K562 (cell line): Measurements from ENCODE around the gene JUND. TPM values are rescaled to one million over a fixed set of nuclear protein-coding genes. Genes with fewer than 3 reads are reported as not detected.

ENCODE experiments used
- CREB5 ChIP-seq: fragments of 250-450 bp; sonication (Bioruptor Pico); IDR thresholded peaks from 2 replicates; pipeline ENCODE4 v1.5.0; 2020; ENCODE audit warnings: mild to moderate bottlenecking
- CTBP1 ChIP-seq: fragments of 450-650 bp; IDR thresholded peaks from 2 replicates; pipeline ENCODE4 v1.6.1; 2016; ENCODE audit warnings: borderline replicate concordance
- E2F8 ChIP-seq: fragments of 450-650 bp; IDR thresholded peaks from 2 replicates; pipeline ENCODE4 v1.7.1; 2018; ENCODE audit warnings: mild to moderate bottlenecking, low read depth; ENCODE audit not compliant: partially characterized antibody
- ESRRA ChIP-seq: fragments of 450-650 bp; IDR thresholded peaks from 2 replicates; pipeline ENCODE4 v1.6.1; 2014; ENCODE audit warnings: low read depth, mild to moderate bottlenecking, moderate library complexity, borderline replicate concordance
- FOXP1 ChIP-seq: sonication (generic); formaldehyde crosslinking; IDR thresholded peaks from 2 replicates; pipeline ENCODE4 v1.8.0; 2022; ENCODE audit warnings: mild to moderate bottlenecking, missing genetic modification reagents
- HBP1 ChIP-seq: fragments of 450-650 bp; formaldehyde crosslinking; IDR thresholded peaks from 2 replicates; pipeline ENCODE4 v1.4.0; 2022; ENCODE audit warnings: missing genetic modification characterization
- HDGF ChIP-seq: fragments of 450-650 bp; IDR thresholded peaks from 2 replicates; pipeline ENCODE4 v1.6.1; 2016
- MBD2 ChIP-seq: sonication (generic); IDR thresholded peaks from 2 replicates; pipeline ENCODE4 v1.6.1; 2016; ENCODE audit warnings: low read depth, borderline replicate concordance
- NFRKB ChIP-seq: fragments of 450-650 bp; IDR thresholded peaks from 2 replicates; pipeline ENCODE4 v1.6.1; 2016; ENCODE audit warnings: low read depth
- RBM14 ChIP-seq: fragments of 200-400 bp; formaldehyde crosslinking; IDR thresholded peaks from 2 replicates; pipeline ENCODE4 v1.6.1; 2018; ENCODE audit warnings: low read depth, mild to moderate bottlenecking, low read length, moderate library complexity, borderline replicate concordance; ENCODE audit not compliant: insufficient read depth
- SRSF1 ChIP-seq: fragments of 200-400 bp; formaldehyde crosslinking; IDR thresholded peaks from 2 replicates; pipeline ENCODE4 v1.6.1; 2017; ENCODE audit warnings: mild to moderate bottlenecking, low read depth, low read length, moderate library complexity
- TSHZ1 ChIP-seq: fragments of 250-450 bp; sonication (Bioruptor Pico); IDR thresholded peaks from 2 replicates; pipeline ENCODE4 v1.4.0; 2020; ENCODE audit warnings: mild to moderate bottlenecking, moderate library complexity
- ZNF518B ChIP-seq: fragments of 250-450 bp; sonication (Bioruptor Pico); IDR thresholded peaks from 2 replicates; pipeline ENCODE4 v1.5.0; 2021; ENCODE audit warnings: mild to moderate bottlenecking, moderate library complexity
- ZNF561 ChIP-seq: fragments of 450-650 bp; formaldehyde crosslinking; conservative IDR thresholded peaks from 2 replicates; pipeline ENCODE4 v1.4.0; 2020; ENCODE audit warnings: mild to moderate bottlenecking, moderate library complexity
- ZNF717 ChIP-seq: fragments of 250-450 bp; sonication (Bioruptor Pico); IDR thresholded peaks from 2 replicates; pipeline ENCODE4 v1.5.0; 2021
- polyA plus RNA-seq, 8 experiments: library from polyadenylated mRNA; depleted of rRNA in 4 of 8; stranded (reverse) in 5 of 8; unstranded in 3 of 8; fragments of >200 nt; fragmentation: Nextera tagmentation in 2 of 8; fragmentation: Illumina TruSeq in 1 of 8; extraction: Ambion mirVana in 2 of 8; extraction: Trizol in 1 of 8; gene quantifications; 2 replicates each; pipeline versions ENCODE4 v1.2.1 to v1.2.3, GENCODE V29; 2011 to 2014; ENCODE audit warnings: inconsistent platforms in 1 of 8, missing spikeins in 1 of 8
- total RNA-seq, 7 experiments: library from RNA; depleted of rRNA in 6 of 7; stranded (reverse); fragments of >200 nt in 6 of 7; fragmentation: Illumina TruSeq in 2 of 7; extraction: Trizol in 2 of 7; gene quantifications; 2 replicates each; pipeline versions ENCODE4 v1.2.1 to v1.2.3, GENCODE V29; 2011 to 2021; ENCODE audit warnings: low replicate concordance in 1 of 7

JUND gene
- total and polyA plus RNA-seq, 9 of the 15 experiments (the other 6 are each of a cell fraction or from before 2014, with no cell fraction given): 6.4 to 286 (median 42.3) TPM

GRCh38 chr19:18262917-18263316, 18.5 kb downstream of the JUND start (continued):
- TF ChIP-seq CREB5 (CRISPR knock-in tag) (no peak), TSHZ1 (CRISPR knock-in tag) (no peak), FOXP1 (CRISPR knock-in tag) (no peak), HBP1 (CRISPR knock-in tag) (no peak), ZNF561 (CRISPR knock-in tag) (no peak), HDGF (no peak), CTBP1 (peak; percentile 34; the same call in 1 of the 2 replicates), MBD2 (no peak), ESRRA (peak; percentile 66; the same call in 1 of the 2 replicates), SRSF1 (no peak), NFRKB (no peak), ZNF717 (no peak), RBM14 (no peak), E2F8 (no peak), ZNF518B (CRISPR knock-in tag) (no peak)
